RWPE2 (cell line): ENCODE results near the gene ARHGAP15.

Experiments used
- ATAC-seq: fragments of 200-7000 bp; cut with Tn5 transposase; 3 replicates; pipeline ENCODE4 v1.9.1; 2021; ENCODE audit warnings: low read depth
- DNase-seq: peaks from one replicate; pipeline ENCODE4 v3.0.0-alpha.2; 2020; ENCODE audit warnings: low spot score
- H3K27ac ChIP-seq: fragments of 450-650 bp; 2 replicates; pipeline ENCODE4 v1.5.1; 2017; ENCODE audit warnings: mild to moderate bottlenecking; ENCODE audit not compliant: poor library complexity, severe bottlenecking
- H3K27me3 ChIP-seq: fragments of 250-450 bp; sonication (Bioruptor Pico); 2 replicates; pipeline ENCODE4 v1.5.1; 2021; ENCODE audit warnings: mild to moderate bottlenecking, moderate library complexity; ENCODE audit not compliant: insufficient read depth, poor library complexity, severe bottlenecking
- H3K36me3 ChIP-seq: fragments of 250-450 bp; sonication (Bioruptor Pico); 2 replicates; pipeline ENCODE4 v1.5.1; 2020; ENCODE audit warnings: low read depth, mild to moderate bottlenecking, moderate library complexity
- H3K4me1 ChIP-seq: fragments of 250-450 bp; sonication (Bioruptor Pico); 2 replicates; pipeline ENCODE4 v1.5.1; 2021; ENCODE audit warnings: mild to moderate bottlenecking, moderate library complexity; ENCODE audit not compliant: insufficient read depth, poor library complexity, severe bottlenecking
- H3K4me3 ChIP-seq: fragments of 250-450 bp; sonication (Bioruptor Pico); 2 replicates; pipeline ENCODE4 v1.5.1; 2021; ENCODE audit warnings: mild to moderate bottlenecking, moderate library complexity; ENCODE audit not compliant: severe bottlenecking
- H3K9me3 ChIP-seq: fragments of 250-450 bp; sonication (Bioruptor Pico); 2 replicates; pipeline ENCODE4 v1.5.1; 2021; ENCODE audit warnings: mild to moderate bottlenecking, moderate library complexity; ENCODE audit not compliant: severe bottlenecking
- TF ChIP-seq, protein P1 (sequence below): fragments of 450-650 bp; IDR thresholded peaks from one replicate; pipeline ENCODE4 v1.5.1; 2017; ENCODE audit warnings: mild to moderate bottlenecking, moderate library complexity; ENCODE audit not compliant: poor library complexity, severe bottlenecking

The ARHGAP15 gene

DNA sequence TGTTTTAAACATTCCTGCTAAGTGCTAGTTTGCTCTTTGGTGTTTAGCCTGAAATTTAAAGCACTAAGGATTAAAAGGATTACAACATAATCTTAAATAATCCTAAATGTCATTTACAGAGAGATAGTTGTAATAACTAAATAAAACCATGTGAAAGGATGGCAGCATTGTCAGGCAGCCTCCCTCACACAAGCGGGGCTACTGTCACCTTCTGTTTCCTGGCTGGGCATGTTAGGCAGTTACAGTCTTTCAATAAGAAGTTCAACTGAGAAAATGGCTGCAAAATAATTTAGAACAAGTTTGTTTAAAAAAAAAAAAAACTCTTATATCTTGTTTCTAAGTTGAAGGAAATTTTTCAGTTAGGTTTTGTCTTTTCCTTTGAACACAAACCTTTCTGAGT, 124.9 kb downstream of the ARHGAP15 start:
- no peaks in the 10 kb centered on the region for H3K36me3 ChIP-seq
- DNase-seq (no peak), ATAC-seq (no peak)
- H3K27me3 ChIP-seq, result no peaks in the 10 kb centered on the region
- peaks cover 6% of the 10 kb centered on the region for H3K4me1 ChIP-seq
- TF ChIP-seq, protein P1, sequence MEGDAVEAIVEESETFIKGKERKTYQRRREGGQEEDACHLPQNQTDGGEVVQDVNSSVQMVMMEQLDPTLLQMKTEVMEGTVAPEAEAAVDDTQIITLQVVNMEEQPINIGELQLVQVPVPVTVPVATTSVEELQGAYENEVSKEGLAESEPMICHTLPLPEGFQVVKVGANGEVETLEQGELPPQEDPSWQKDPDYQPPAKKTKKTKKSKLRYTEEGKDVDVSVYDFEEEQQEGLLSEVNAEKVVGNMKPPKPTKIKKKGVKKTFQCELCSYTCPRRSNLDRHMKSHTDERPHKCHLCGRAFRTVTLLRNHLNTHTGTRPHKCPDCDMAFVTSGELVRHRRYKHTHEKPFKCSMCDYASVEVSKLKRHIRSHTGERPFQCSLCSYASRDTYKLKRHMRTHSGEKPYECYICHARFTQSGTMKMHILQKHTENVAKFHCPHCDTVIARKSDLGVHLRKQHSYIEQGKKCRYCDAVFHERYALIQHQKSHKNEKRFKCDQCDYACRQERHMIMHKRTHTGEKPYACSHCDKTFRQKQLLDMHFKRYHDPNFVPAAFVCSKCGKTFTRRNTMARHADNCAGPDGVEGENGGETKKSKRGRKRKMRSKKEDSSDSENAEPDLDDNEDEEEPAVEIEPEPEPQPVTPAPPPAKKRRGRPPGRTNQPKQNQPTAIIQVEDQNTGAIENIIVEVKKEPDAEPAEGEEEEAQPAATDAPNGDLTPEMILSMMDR, result no peak
- H3K4me3 ChIP-seq, result no peak overlapping the region
- H3K27ac ChIP-seq, result no peak overlapping the region
- no peaks in the 10 kb centered on the region for H3K9me3 ChIP-seq

DNA sequence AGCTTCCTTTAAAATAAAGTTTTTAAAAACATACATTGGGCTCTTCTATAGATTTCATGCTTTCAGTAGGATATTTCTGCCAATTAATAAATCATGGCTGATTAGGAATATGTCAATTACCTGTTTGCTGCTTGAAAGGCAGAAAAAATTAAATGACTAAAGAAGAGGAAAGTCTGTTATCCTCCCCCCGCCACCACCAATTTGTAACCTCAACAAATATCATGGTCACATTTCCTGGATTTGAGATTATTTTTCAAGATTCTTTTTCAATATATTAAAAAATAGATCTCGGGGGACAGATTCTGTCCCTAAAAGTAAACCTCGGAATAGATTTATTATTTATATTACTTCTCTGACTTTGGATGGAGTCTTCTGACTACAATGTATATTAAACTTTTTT, 125.9 kb downstream of the ARHGAP15 start:
- no peak for ATAC-seq
- Histone ChIP-seq H3K4me1 (peaks cover 6% of the 10 kb centered on the region), H3K27ac (no peak overlapping the region), H3K36me3 (no peaks in the 10 kb centered on the region), H3K4me3 (no peak overlapping the region), H3K9me3 (no peaks in the 10 kb centered on the region), H3K27me3 (no peaks in the 10 kb centered on the region)
- TF ChIP-seq, protein P1, result no peak
- DNase-seq, result no peak

DNA sequence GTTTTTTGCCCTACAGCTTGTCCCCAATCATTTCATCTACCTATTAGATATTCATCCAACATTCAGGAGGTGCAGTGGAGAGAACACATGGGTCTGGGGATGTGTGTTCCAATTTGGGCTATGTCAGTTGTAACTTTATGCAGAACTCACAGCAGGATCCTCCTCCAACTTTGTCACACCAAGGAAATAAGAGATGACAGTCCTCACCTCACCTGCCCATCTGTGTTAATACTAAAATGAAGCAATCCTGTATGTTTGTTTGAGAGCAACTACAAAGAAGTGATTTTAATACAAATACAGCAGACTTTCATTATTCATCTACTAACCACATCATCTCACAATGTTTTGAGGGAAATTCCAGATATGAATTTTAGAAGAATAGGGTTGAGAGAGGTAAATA, 126.7 kb downstream of the ARHGAP15 start:
- ATAC-seq, result no peak
- DNase-seq, result no peak
- no peak overlapping the region for H3K27ac ChIP-seq
- no peaks in the 10 kb centered on the region for H3K36me3 ChIP-seq
- peaks cover 6% of the 10 kb centered on the region for H3K4me1 ChIP-seq
- no peak overlapping the region for H3K4me3 ChIP-seq
- H3K27me3 ChIP-seq, result no peaks in the 10 kb centered on the region
- TF ChIP-seq, protein P1, result no peak
- no peaks in the 10 kb centered on the region for H3K9me3 ChIP-seq

DNA sequence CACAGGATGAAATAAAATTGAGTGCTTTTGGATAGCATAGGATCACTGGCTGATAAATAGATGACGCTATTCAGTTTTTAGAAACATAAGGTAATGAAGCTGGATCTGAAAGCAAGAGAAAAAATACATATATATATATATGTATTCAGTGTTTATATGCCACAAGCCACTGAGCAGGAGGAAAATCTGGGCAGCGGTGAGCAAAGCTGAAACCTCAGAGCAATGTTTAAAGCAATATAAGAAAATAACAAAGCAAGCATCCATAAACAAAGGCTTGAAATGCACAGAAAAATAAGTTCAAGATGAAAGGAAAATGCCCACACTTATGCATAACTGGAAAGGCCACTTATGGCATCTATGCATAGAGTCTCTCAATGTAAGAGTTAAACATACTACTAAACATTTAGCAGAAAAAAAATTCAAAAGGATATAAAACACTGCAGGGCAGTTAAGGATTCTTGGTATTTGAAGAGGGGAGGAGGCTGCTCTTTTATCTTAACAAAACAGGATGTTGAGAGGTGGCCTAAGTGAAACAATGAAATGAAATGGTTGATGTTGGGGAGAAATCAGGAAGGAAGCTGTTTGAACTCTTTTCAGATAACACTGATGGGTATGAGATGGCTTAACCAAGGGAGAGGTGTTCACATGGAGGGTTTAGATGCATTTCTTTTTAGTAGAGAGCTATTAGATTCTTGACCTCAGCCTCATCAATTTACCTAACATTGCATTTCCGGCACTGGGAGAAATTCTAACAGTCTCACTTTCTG, 129.1 kb downstream of the ARHGAP15 start:
- Histone ChIP-seq H3K27ac (no peak overlapping the region), H3K9me3 (no peaks in the 10 kb centered on the region), H3K27me3 (no peaks in the 10 kb centered on the region), H3K4me1 (no peaks in the 10 kb centered on the region), H3K4me3 (no peak overlapping the region), H3K36me3 (no peaks in the 10 kb centered on the region)
- TF ChIP-seq, protein P1, result no peak
- no peak for DNase-seq
- no peak for ATAC-seq

GRCh38 chr2:143259368-143259958, 130.2 kb downstream of the ARHGAP15 start:
- no peaks in the 10 kb centered on the region for H3K9me3 ChIP-seq
- no peak overlapping the region for H3K4me3 ChIP-seq
- H3K36me3 ChIP-seq, result no peaks in the 10 kb centered on the region
- TF ChIP-seq, protein P1, result peak; percentile 84
- H3K4me1 ChIP-seq, result no peaks in the 10 kb centered on the region
- peak; percentile 72; the same call in 2 of the 3 replicates for ATAC-seq
- H3K27me3 ChIP-seq, result no peaks in the 10 kb centered on the region
- no peak overlapping the region for H3K27ac ChIP-seq
- DNase-seq, result no peak
